Fibroblast of lung (primary cell): ENCODE measurements around the gene E2F2. TPM values are rescaled to one million over a fixed set of nuclear protein-coding genes. Genes with fewer than 3 reads are reported as not detected.

ENCODE experiments used
- DNase-seq, 2 donors: peaks; one replicate each; pipeline versions ENCODE4 v3.0.0 to v3.0.0-alpha.2; 2010; ENCODE audit warnings: low read depth in 2 of 2
- H2AFZ ChIP-seq: 2 replicates; pipeline ENCODE4 v1.5.1; 2012; ENCODE audit warnings: low read length, control low read depth, inconsistent platforms
- H3K27ac ChIP-seq: 2 replicates; pipeline ENCODE4 v1.5.1; 2011; ENCODE audit warnings: low read length, control low read depth; ENCODE audit not compliant: insufficient read depth
- H3K27me3 ChIP-seq: 2 replicates; pipeline ENCODE4 v1.5.1; 2011; ENCODE audit warnings: mild to moderate bottlenecking, low read length; ENCODE audit not compliant: control insufficient read depth, insufficient read depth
- H3K36me3 ChIP-seq: 2 replicates; pipeline ENCODE4 v1.5.1; 2011; ENCODE audit warnings: low read length; ENCODE audit not compliant: control insufficient read depth, insufficient read depth
- H3K4me1 ChIP-seq: 2 replicates; pipeline ENCODE4 v1.5.1; 2011; ENCODE audit warnings: low read length; ENCODE audit not compliant: control insufficient read depth, insufficient read depth; ENCODE audit errors: extremely low read depth
- H3K4me2 ChIP-seq: 2 replicates; pipeline ENCODE4 v1.5.1; 2011; ENCODE audit warnings: low read length, control low read depth; ENCODE audit not compliant: insufficient read depth; ENCODE audit errors: extremely low read depth
- H3K4me3 ChIP-seq, 4 experiments: fragments of 200-600 bp in 1 of 4; sonication (generic) in 1 of 4; replicated peaks in 1 of 4; 2 replicates each; pipeline ENCODE4 v1.5.1; 2011 to 2016; ENCODE audit warnings: low read length in 4 of 4, low read depth in 3 of 4, mild to moderate bottlenecking in 3 of 4, control low read depth in 2 of 4, inconsistent platforms in 1 of 4, mixed read lengths in 1 of 4; ENCODE audit not compliant: insufficient read depth in 1 of 4; ENCODE audit errors: control extremely low read depth in 1 of 4
- H3K79me2 ChIP-seq: 2 replicates; pipeline ENCODE4 v1.5.1; 2012; ENCODE audit warnings: mild to moderate bottlenecking, low read length, inconsistent platforms; ENCODE audit not compliant: control insufficient read depth, insufficient read depth
- H3K9ac ChIP-seq: 2 replicates; pipeline ENCODE4 v1.5.1; 2011; ENCODE audit warnings: mild to moderate bottlenecking, low read length, control low read depth; ENCODE audit not compliant: insufficient read depth
- H3K9me3 ChIP-seq: 2 replicates; pipeline ENCODE4 v1.5.1; 2012; ENCODE audit warnings: low read depth, low read length; ENCODE audit not compliant: control insufficient read depth, insufficient read depth
- H4K20me1 ChIP-seq: 2 replicates; pipeline ENCODE4 v1.5.1; 2011; ENCODE audit warnings: low read length; ENCODE audit not compliant: control insufficient read depth, insufficient read depth; ENCODE audit errors: extremely low read depth
- CTCF ChIP-seq, 2 donors: IDR thresholded peaks in 1 of 2; conservative IDR thresholded peaks in 1 of 2; 1 replicate in 1 of 2; 2 replicates in 1 of 2; pipeline ENCODE4 v1.5.1; 2011 to 2012; ENCODE audit warnings: low read length in 2 of 2, control low read depth in 1 of 2, inconsistent platforms in 1 of 2, low read depth in 1 of 2, mild to moderate bottlenecking in 1 of 2
- EZH2 ChIP-seq: IDR thresholded peaks from 2 replicates; pipeline ENCODE4 v1.5.1; 2012; ENCODE audit warnings: low read length, control low read depth, mild to moderate bottlenecking; ENCODE audit errors: missing control alignments
- polyA plus RNA-seq, 2 donors: library from polyadenylated mRNA; depleted of rRNA in 1 of 2; stranded (reverse) in 1 of 2; unstranded in 1 of 2; fragments of >200 nt; gene quantifications; 2 replicates each; pipeline ENCODE4 v1.2.1, GENCODE V29; 2011 to 2012; ENCODE audit warnings: missing spikeins in 1 of 2
- total RNA-seq: library from RNA; depleted of rRNA; stranded (reverse); fragments of >200 nt; gene quantifications from 2 replicates; pipeline ENCODE4 v1.2.1, GENCODE V29; 2014

E2F2 gene
- total and polyA plus RNA-seq, 2 donors (not counting 1 experiment from before 2014, with no cell fraction given) = 0.17 to 0.26 TPM

- H3K9me3 ChIP-seq = no peaks in the 10 kb centered on the region
- H3K4me2 ChIP-seq = peak overlapping the region; percentile 75
- peaks cover 4% of the 10 kb centered on the region for H3K4me1 ChIP-seq
- peaks cover under 1% of the 10 kb centered on the region for H3K27me3 ChIP-seq
- no peak overlapping the region for H3K27ac ChIP-seq
- H3K9ac ChIP-seq = no peak overlapping the region
- DNase-seq = no peak
- peak overlapping the region in 3 of 4 experiments; percentile 32 to 90 (median 52) for H3K4me3 ChIP-seq
- TF ChIP-seq CTCF (conservative IDR thresholded peaks at IDR 0.05 in 1 of 2, IDR thresholded peaks at IDR 0.05 in 1 of 2; ENCODE audit: low read depth in 1 of 2, low read length in 2 of 2) (no peak), EZH2 (no peak)
- H4K20me1 ChIP-seq = no peaks in the 10 kb centered on the region
- H3K36me3 ChIP-seq = no peaks in the 10 kb centered on the region
- peak overlapping the region; percentile 18 for H2AFZ ChIP-seq
- no peaks in the 10 kb centered on the region for H3K79me2 ChIP-seq
Measured at GRCh38 chr1:23485002-23485332, 46.1 kb downstream of the E2F2 start.

- Histone ChIP-seq H3K27ac (peak overlapping the region; percentile 56), H3K4me2 (peak overlapping the region; percentile 75), H3K4me1 (peaks cover 4% of the 10 kb centered on the region), H3K9me3 (no peaks in the 10 kb centered on the region), H3K4me3 (peak overlapping the region; percentile 32 to 90 (median 53)), H2AFZ (peak overlapping the region; percentile 86), H3K27me3 (no peaks in the 10 kb centered on the region), H3K79me2 (no peaks in the 10 kb centered on the region), H3K36me3 (no peaks in the 10 kb centered on the region), H4K20me1 (no peaks in the 10 kb centered on the region), H3K9ac (peak overlapping the region; percentile 41)
- TF ChIP-seq CTCF (conservative IDR thresholded peaks at IDR 0.05 in 1 of 2, IDR thresholded peaks at IDR 0.05 in 1 of 2; ENCODE audit: low read depth in 1 of 2, low read length in 2 of 2) = no peak
- no peak for TF ChIP-seq EZH2
- peak; percentile 91 to 94 for DNase-seq
Measured at GRCh38 chr1:23484253-23485001, 46.6 kb downstream of the E2F2 start.

- Histone ChIP-seq H3K9me3 (no peaks in the 10 kb centered on the region), H3K36me3 (no peaks in the 10 kb centered on the region), H2AFZ (peak within 1 kb of the TSS; percentile 86), H3K9ac (peak within 1 kb of the TSS; percentile 58), H3K27me3 (no peaks in the 10 kb centered on the region), H3K4me3 (peak within 1 kb of the TSS; percentile 50 to 90 (median 65)), H3K4me2 (peak within 1 kb of the TSS; percentile 83), H4K20me1 (no peaks in the 10 kb centered on the region), H3K79me2 (no peaks in the 10 kb centered on the region), H3K4me1 (peaks cover 9% of the 10 kb centered on the region), H3K27ac (peak within 1 kb of the TSS; percentile 57)
- TF ChIP-seq EZH2 (no peak), CTCF (conservative IDR thresholded peaks at IDR 0.05 in 1 of 2, IDR thresholded peaks at IDR 0.05 in 1 of 2; ENCODE audit: low read depth in 1 of 2, low read length in 2 of 2) (peak in 1 of 2 donors; percentile 7)
- DNase-seq = peak; percentile 53 to 75
Measured at GRCh38 chr1:23483321-23484252, 47.4 kb downstream of the E2F2 start, which contains the start of gene ASAP3. Gene ASAP3, minus strand, starts transcription at chr1:23484179. Its CDS starts 46 bp downstream, at chr1:23484133.
